RCC 7860 (cell line): ENCODE results near the gene TLR2.

Source experiments
- DNase-seq: peaks from one replicate; pipeline ENCODE4 v3.0.0-alpha.2; 2015; ENCODE audit warnings: low spot score
- FAIRE-seq: peaks from 2 replicates; lab custom pipeline; 2012; peaks lifted over from hg19 to GRCh38; lab: Jason Lieb, UNC

Gene TLR2

GRCh38 chr4:153684182-153684970 is at the start of gene TLR2:
Gene TLR2 (plus strand): TSS chr4:153684280. CDS start chr4:153702908, 18,628 bp downstream.
- FAIRE-seq (no peak), DNase-seq (no peak)

- DNase-seq (peak; percentile 7), FAIRE-seq (no peak)
Measured at GRCh38 chr4:153634738-153635353, 49.2 kb upstream of the TLR2 start.

- DNase-seq (no peak), FAIRE-seq (no peak)
Measured at GRCh38 chr4:153635846-153636245, 48.2 kb upstream of the TLR2 start.

GRCh38 chr4:153637201-153637600 is 46.9 kb upstream of the TLR2 start:
- FAIRE-seq (no peak), DNase-seq (no peak)

GRCh38 chr4:153638011-153638410 is 46.1 kb upstream of the TLR2 start:
- no peak for DNase-seq
- FAIRE-seq, result no peak

- FAIRE-seq, result no peak
Measured at GRCh38 chr4:153638999-153639398, 45.1 kb upstream of the TLR2 start.

GRCh38 chr4:153639833-153640802 is 44.0 kb upstream of the TLR2 start:
- DNase-seq, result no peak
- no peak for FAIRE-seq

More at GRCh38 chr4:153638999-153639398, 45.1 kb upstream of the TLR2 start:
- DNase-seq, result no peak

GRCh38 chr4:153641532-153641931 is 42.5 kb upstream of the TLR2 start:
- no peak for DNase-seq
- no peak for FAIRE-seq

- DNase-seq (peak; percentile 50), FAIRE-seq (peak; percentile 5)
Measured at GRCh38 chr4:153643406-153644383, 40.4 kb upstream of the TLR2 start.

- no peak for DNase-seq
Measured at GRCh38 chr4:153645183-153645582, 38.9 kb upstream of the TLR2 start.

GRCh38 chr4:153646261-153646660 is 37.8 kb upstream of the TLR2 start:
- FAIRE-seq (no peak), DNase-seq (no peak)

More at GRCh38 chr4:153645183-153645582, 38.9 kb upstream of the TLR2 start:
- no peak for FAIRE-seq

GRCh38 chr4:153646978-153647377 is 37.1 kb upstream of the TLR2 start:
- DNase-seq (no peak), FAIRE-seq (no peak)

- no peak for DNase-seq
- no peak for FAIRE-seq
Measured at GRCh38 chr4:153647975-153648374, 36.1 kb upstream of the TLR2 start.

- no peak for DNase-seq
- no peak for FAIRE-seq
Measured at GRCh38 chr4:153649572-153649991, 34.5 kb upstream of the TLR2 start.

- no peak for DNase-seq
Measured at GRCh38 chr4:153651116-153651515, 33.0 kb upstream of the TLR2 start.

GRCh38 chr4:153651587-153651986 is 32.5 kb upstream of the TLR2 start:
- DNase-seq (peak; percentile 36), FAIRE-seq (no peak)

More at GRCh38 chr4:153651116-153651515, 33.0 kb upstream of the TLR2 start:
- no peak for FAIRE-seq

- FAIRE-seq (no peak), DNase-seq (peak; percentile 61)
Measured at GRCh38 chr4:153652051-153652784, 31.9 kb upstream of the TLR2 start.

GRCh38 chr4:153655002-153655541 is 29.0 kb upstream of the TLR2 start:
- no peak for FAIRE-seq
- DNase-seq, result no peak

GRCh38 chr4:153655928-153656327 is 28.2 kb upstream of the TLR2 start:
- FAIRE-seq (no peak), DNase-seq (no peak)
